Peyer's patch (tissue), 4 donors: Measurements from ENCODE around the gene GADL1. TPM values are rescaled to one million over a fixed set of nuclear protein-coding genes. Genes with fewer than 3 reads are reported as not detected.

Source experiments
- DNase-seq, 3 donors: peaks; one replicate each; pipeline ENCODE4 v3.0.0-alpha.2; 2017 to 2019
- H3K27ac ChIP-seq, 4 donors: fragments of 200-600 bp; sonication (generic); one replicate each; pipeline ENCODE4 v1.5.1; 2016 to 2019
- H3K27me3 ChIP-seq, 2 donors: fragments of 200-600 bp; sonication (generic); one replicate each; pipeline ENCODE4 v1.5.1; 2019
- H3K36me3 ChIP-seq, 3 donors: fragments of 200-600 bp; sonication (generic); one replicate each; pipeline ENCODE4 v1.5.1; 2016 to 2019
- H3K4me1 ChIP-seq, 4 donors: fragments of 200-600 bp; sonication (generic); one replicate each; pipeline ENCODE4 v1.5.1; 2016 to 2019
- H3K4me3 ChIP-seq, 4 donors: fragments of 200-600 bp; sonication (generic); 1 replicate in 3 of 4; 2 replicates in 1 of 4; pipeline ENCODE4 v1.5.1; 2016 to 2019; ENCODE audit warnings: mild to moderate bottlenecking in 1 of 4
- H3K9me3 ChIP-seq, 4 donors: fragments of 200-600 bp; sonication (generic); one replicate each; pipeline ENCODE4 v1.5.1; 2016 to 2019; ENCODE audit warnings: mild to moderate bottlenecking in 1 of 4
- CTCF ChIP-seq, 6 experiments: fragments of 450-650 bp in 4 of 6; fragments of 200-600 bp in 2 of 6; sonication (generic) in 1 of 6; IDR thresholded peaks; one replicate each; pipeline ENCODE4 v1.5.1; 2017 to 2019; ENCODE audit warnings: antibody characterized with exemption in 6 of 6, mild to moderate bottlenecking in 3 of 6, moderate library complexity in 1 of 6
- POLR2A ChIP-seq, 2 donors: fragments of 450-650 bp; IDR thresholded peaks; one replicate each; pipeline ENCODE4 v1.5.1; 2017; ENCODE audit warnings: antibody characterized with exemption in 2 of 2, mild to moderate bottlenecking in 2 of 2, moderate library complexity in 2 of 2
- total RNA-seq, 4 donors: library from RNA; depleted of rRNA; stranded (reverse); fragments of >200 nt; gene quantifications; one replicate each; pipeline ENCODE4 v1.1.0, GENCODE V29; 2016

Gene GADL1
- total RNA-seq, 4 donors from 2014 or later, result not detected

GRCh38 chr3:30843877-30844276 lies 50.6 kb downstream of the GADL1 start:
- Histone ChIP-seq H3K4me1 (no peaks in the 10 kb centered on the region), H3K36me3 (no peaks in the 10 kb centered on the region), H3K9me3 (no peaks in the 10 kb centered on the region), H3K27me3 (no peaks in the 10 kb centered on the region), H3K27ac (no peak overlapping the region), H3K4me3 (no peak overlapping the region)
- TF ChIP-seq POLR2A (IDR thresholded peaks at IDR 0.05), result no peak
- no peak for TF ChIP-seq CTCF (IDR thresholded peaks at IDR 0.05)
- no peak for DNase-seq

- Histone ChIP-seq H3K9me3 (no peaks in the 10 kb centered on the region), H3K36me3 (no peaks in the 10 kb centered on the region), H3K4me1 (no peaks in the 10 kb centered on the region), H3K27me3 (no peaks in the 10 kb centered on the region), H3K4me3 (no peak overlapping the region), H3K27ac (no peak overlapping the region)
- no peak for DNase-seq
- TF ChIP-seq POLR2A (IDR thresholded peaks at IDR 0.05), result no peak
- TF ChIP-seq CTCF (IDR thresholded peaks at IDR 0.05), result no peak
Observed at GRCh38 chr3:30836141-30836540, 58.3 kb downstream of the GADL1 start.

- no peak overlapping the region for H3K27ac ChIP-seq
- no peaks in the 10 kb centered on the region for H3K4me1 ChIP-seq
- no peaks in the 10 kb centered on the region for H3K36me3 ChIP-seq
- TF ChIP-seq CTCF (IDR thresholded peaks at IDR 0.05) (no peak), POLR2A (IDR thresholded peaks at IDR 0.05) (no peak)
- no peaks in the 10 kb centered on the region for H3K27me3 ChIP-seq
- H3K4me3 ChIP-seq, result no peak overlapping the region
- no peak for DNase-seq
- H3K9me3 ChIP-seq, result no peaks in the 10 kb centered on the region
Observed at GRCh38 chr3:30835667-30836066, 58.8 kb downstream of the GADL1 start.

- no peak for TF ChIP-seq POLR2A (IDR thresholded peaks at IDR 0.05)
- no peak for TF ChIP-seq CTCF (IDR thresholded peaks at IDR 0.05)
- no peak overlapping the region for H3K27ac ChIP-seq
- DNase-seq, result no peak
- no peaks in the 10 kb centered on the region for H3K9me3 ChIP-seq
- no peaks in the 10 kb centered on the region for H3K36me3 ChIP-seq
- no peaks in the 10 kb centered on the region for H3K27me3 ChIP-seq
- H3K4me3 ChIP-seq, result no peak overlapping the region
- no peaks in the 10 kb centered on the region for H3K4me1 ChIP-seq
Observed at GRCh38 chr3:30832961-30833575, 61.4 kb downstream of the GADL1 start.

GRCh38 chr3:30827080-30827479 lies 67.4 kb downstream of the GADL1 start:
- no peaks in the 10 kb centered on the region for H3K27me3 ChIP-seq
- H3K9me3 ChIP-seq, result no peaks in the 10 kb centered on the region
- TF ChIP-seq CTCF (IDR thresholded peaks at IDR 0.05), result no peak
- TF ChIP-seq POLR2A (IDR thresholded peaks at IDR 0.05), result no peak
- no peaks in the 10 kb centered on the region for H3K4me1 ChIP-seq
- no peak for DNase-seq
- H3K4me3 ChIP-seq, result no peak overlapping the region
- no peak overlapping the region for H3K27ac ChIP-seq
- H3K36me3 ChIP-seq, result no peaks in the 10 kb centered on the region

GRCh38 chr3:30826531-30826942 lies 67.9 kb downstream of the GADL1 start:
- TF ChIP-seq POLR2A (IDR thresholded peaks at IDR 0.05) (no peak), CTCF (IDR thresholded peaks at IDR 0.05) (no peak)
- H3K4me3 ChIP-seq, result no peak overlapping the region
- H3K36me3 ChIP-seq, result no peaks in the 10 kb centered on the region
- H3K27me3 ChIP-seq, result no peaks in the 10 kb centered on the region
- no peak for DNase-seq
- H3K27ac ChIP-seq, result no peak overlapping the region
- no peaks in the 10 kb centered on the region for H3K9me3 ChIP-seq
- no peaks in the 10 kb centered on the region for H3K4me1 ChIP-seq
